Measurements from ENCODE around the gene RGS7.
"Not testable (repeated sequence)": the region's sequence is repeated elsewhere in the genome, so short reads cannot be mapped to it uniquely, and the experiment has no call there.

GRCh38 chr1:241222813-241223212, 134.2 kb downstream of the RGS7 start:
- not testable (repeated sequence) for TF ChIP-seq CTCF (IDR thresholded peaks at IDR 0.05); NFE2L2 (conservative IDR thresholded peaks at IDR 0.05; ENCODE audit: low read length); POLR2A (IDR thresholded peaks at IDR 0.05; ENCODE audit: low read length); ZNF302 (CRISPR knock-in tag; IDR thresholded peaks at IDR 0.05); MAZ (IDR thresholded peaks at IDR 0.05; ENCODE audit: borderline replicate concordance, low read depth, low read length); EP300 (IDR thresholded peaks at IDR 0.05); ESRRA (IDR thresholded peaks at IDR 0.05; ENCODE audit: borderline replicate concordance, low read length); KDM1A (IDR thresholded peaks at IDR 0.05; ENCODE audit: low read depth); JUNB (IDR thresholded peaks at IDR 0.05); HMGXB4 (CRISPR knock-in tag; IDR thresholded peaks at IDR 0.05; ENCODE audit: borderline replicate concordance); MAX (IDR thresholded peaks at IDR 0.05); CEBPB (IDR thresholded peaks at IDR 0.05); SMC3 (IDR thresholded peaks at IDR 0.05)
